HG03442 (cell line): ENCODE data around the gene STAT5B.
"Not testable (repeated sequence)": the region's sequence is repeated elsewhere in the genome, so short reads cannot be mapped to it uniquely, and the experiment has no call there.

ENCODE experiments used
- ATAC-seq: cut with Tn5 transposase; IDR thresholded peaks from one replicate; pipeline ENCODE4 v1.9.1; 2021; ENCODE audit warnings: mild to moderate bottlenecking, moderate library complexity; ENCODE audit not compliant: unreplicated experiment

The STAT5B gene

GRCh38 chr17:42307362-42307927, 31.3 kb upstream of the STAT5B start:
- ATAC-seq = no peak

GRCh38 chr17:42306385-42306667, 30.1 kb upstream of the STAT5B start:
- ATAC-seq = no peak

GRCh38 chr17:42305543-42306384, 29.6 kb upstream of the STAT5B start:
- ATAC-seq = no peak

GRCh38 chr17:42305031-42305330, 28.8 kb upstream of the STAT5B start:
- not testable (repeated sequence) for ATAC-seq

- ATAC-seq = no peak
These were observed 28.2 kb upstream of the STAT5B start for GRCh38 chr17:42304187-42305030.

- ATAC-seq = no peak
These were observed 27.5 kb upstream of the STAT5B start for GRCh38 chr17:42303694-42304093.

- no peak for ATAC-seq
These were observed 24.8 kb upstream of the STAT5B start for GRCh38 chr17:42301022-42301421.

- not testable (repeated sequence) for ATAC-seq
These were observed 23.7 kb upstream of the STAT5B start for GRCh38 chr17:42299913-42300312.

GRCh38 chr17:42299361-42299760, 23.2 kb upstream of the STAT5B start:
- not testable (repeated sequence) for ATAC-seq

GRCh38 chr17:42297775-42298174, 21.6 kb upstream of the STAT5B start:
- not testable (repeated sequence) for ATAC-seq

GRCh38 chr17:42296012-42296411, 19.8 kb upstream of the STAT5B start:
- no peak for ATAC-seq

GRCh38 chr17:42294469-42295398, 18.5 kb upstream of the STAT5B start:
- ATAC-seq = no peak

GRCh38 chr17:42291129-42291528, 14.9 kb upstream of the STAT5B start:
- no peak for ATAC-seq

GRCh38 chr17:42290577-42290976, 14.4 kb upstream of the STAT5B start:
- ATAC-seq = no peak

- ATAC-seq = no peak
These were observed 13.5 kb upstream of the STAT5B start for GRCh38 chr17:42289611-42290181.

- no peak for ATAC-seq
These were observed 12.8 kb upstream of the STAT5B start for GRCh38 chr17:42288803-42289610.

- no peak for ATAC-seq
These were observed 12.0 kb upstream of the STAT5B start, which contains the start of gene STAT5A for GRCh38 chr17:42287977-42288802. STAT5A (plus strand) TSS chr17:42288498; CDS start chr17:42289412, 914 bp downstream.

GRCh38 chr17:42287305-42287976, 11.2 kb upstream of the STAT5B start:
- ATAC-seq = no peak
